Thoracic aorta (tissue), 2 donors: ENCODE results near the gene PLCB1. TPM values are rescaled to one million over a fixed set of nuclear protein-coding genes. Genes with fewer than 3 reads are reported as not detected.

Source experiments
- ATAC-seq: fragments of 150-250 bp; one replicate; pipeline ENCODE4 v1.8.0; 2017; ENCODE audit warnings: low read depth; ENCODE audit not compliant: insufficient number of reproducible peaks, low FRiP score
- DNase-seq: peaks from one replicate; pipeline ENCODE4 v3.0.0-alpha.2; 2020; ENCODE audit warnings: low spot score
- H3K27ac ChIP-seq, 2 donors: fragments of 200-600 bp; sonication (generic); 1 replicate in 1 of 2; 2 replicates in 1 of 2; pipeline ENCODE4 v1.5.1; 2016; ENCODE audit warnings: mild to moderate bottlenecking in 2 of 2, moderate library complexity in 2 of 2
- H3K27me3 ChIP-seq: fragments of 200-600 bp; sonication (generic); replicated peaks from 2 replicates; pipeline ENCODE4 v1.6.0; 2016; ENCODE audit warnings: mild to moderate bottlenecking; ENCODE audit not compliant: insufficient read depth
- H3K36me3 ChIP-seq: fragments of 200-600 bp; sonication (generic); one replicate; pipeline ENCODE4 v1.5.1; 2016
- H3K4me1 ChIP-seq, 2 donors: fragments of 200-600 bp; sonication (generic); 1 replicate in 1 of 2; 2 replicates in 1 of 2; pipeline versions ENCODE4 v1.5.1 to v1.6.0; 2016; ENCODE audit warnings: low read depth in 2 of 2, mild to moderate bottlenecking in 1 of 2; ENCODE audit not compliant: control insufficient read depth in 1 of 2
- H3K4me3 ChIP-seq: fragments of 200-600 bp; sonication (generic); 2 replicates; pipeline ENCODE4 v1.5.1; 2016; ENCODE audit warnings: mild to moderate bottlenecking
- H3K9me3 ChIP-seq: fragments of 200-600 bp; sonication (generic); 2 replicates; pipeline ENCODE4 v1.5.1; 2016
- CTCF ChIP-seq: fragments of 200-600 bp; sonication (generic); IDR thresholded peaks from one replicate; pipeline ENCODE4 v1.5.1; 2019; ENCODE audit warnings: antibody characterized with exemption
- total RNA-seq, 2 donors: library from RNA; depleted of rRNA; stranded (reverse); fragments of >200 nt; gene quantifications; one replicate each; pipeline versions ENCODE4 v1.1.0 to v1.2.3, GENCODE V29; 2016

Gene PLCB1
- total RNA-seq, 2 donors from 2014 or later, result 10.8 to 16.3 TPM

DNA sequence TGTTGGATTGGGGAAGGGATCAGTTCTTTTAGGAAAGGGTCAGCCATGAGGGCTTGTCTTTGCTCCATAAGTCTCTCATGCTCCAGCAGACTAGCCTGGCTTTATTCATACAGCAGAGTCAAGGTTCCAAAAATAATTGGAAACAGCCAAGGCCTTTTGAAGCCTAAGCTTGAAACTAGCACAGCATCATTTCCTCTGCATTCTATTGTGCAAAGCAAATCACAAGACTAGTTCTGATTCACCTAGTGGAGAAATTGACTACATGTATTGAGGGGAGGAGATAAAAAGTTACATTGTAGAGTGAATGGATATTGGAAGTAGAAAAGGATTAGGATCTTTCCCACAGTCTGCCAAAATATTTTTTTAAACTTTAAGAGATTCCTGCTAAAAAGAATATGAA lies 777.5 kb downstream of the PLCB1 start:
- Histone ChIP-seq H3K36me3 (no peaks in the 10 kb centered on the region), H3K27ac (no peak overlapping the region), H3K4me3 (no peak overlapping the region), H3K27me3 (no peaks in the 10 kb centered on the region), H3K9me3 (no peaks in the 10 kb centered on the region), H3K4me1 (no peaks in the 10 kb centered on the region)
- no peak for DNase-seq
- no peak for TF ChIP-seq CTCF
- no peak for ATAC-seq

DNA sequence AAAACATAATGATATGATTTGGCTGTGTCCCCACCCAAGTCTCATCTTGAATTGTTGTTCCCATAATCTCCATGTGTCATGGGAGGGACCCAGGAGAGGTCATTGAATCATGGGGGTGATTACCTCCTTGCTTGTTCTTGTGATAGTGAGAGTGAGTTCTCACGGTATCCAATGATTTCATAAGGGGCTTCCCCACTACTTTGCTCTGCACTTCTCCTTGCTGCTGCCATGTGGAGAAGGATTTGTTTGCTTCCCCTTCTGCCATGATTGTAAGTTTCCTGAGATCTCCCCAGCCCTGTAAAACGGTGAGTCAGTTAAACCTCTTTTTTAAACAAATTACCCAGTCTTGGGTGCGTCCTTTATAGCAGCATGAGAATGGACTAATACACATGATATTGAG lies 780.0 kb downstream of the PLCB1 start:
- no peak for TF ChIP-seq CTCF
- Histone ChIP-seq H3K9me3 (no peaks in the 10 kb centered on the region), H3K27me3 (no peaks in the 10 kb centered on the region), H3K27ac (no peak overlapping the region), H3K4me1 (no peaks in the 10 kb centered on the region), H3K4me3 (no peak overlapping the region), H3K36me3 (no peaks in the 10 kb centered on the region)
- ATAC-seq, result no peak
- DNase-seq, result no peak

- Histone ChIP-seq H3K27me3 (no peaks in the 10 kb centered on the region), H3K36me3 (no peaks in the 10 kb centered on the region), H3K4me3 (no peak overlapping the region), H3K9me3 (no peaks in the 10 kb centered on the region), H3K27ac (no peak overlapping the region), H3K4me1 (no peaks in the 10 kb centered on the region)
- DNase-seq (no peak), ATAC-seq (no peak)
- TF ChIP-seq CTCF, result no peak
Observed at GRCh38 chr20:8912731-8913130, 780.7 kb downstream of the PLCB1 start.

- H3K4me1 ChIP-seq, result no peaks in the 10 kb centered on the region
- ATAC-seq, result no peak
- H3K27me3 ChIP-seq, result no peaks in the 10 kb centered on the region
- no peak for DNase-seq
- H3K27ac ChIP-seq, result no peak overlapping the region
- no peak overlapping the region for H3K4me3 ChIP-seq
- H3K9me3 ChIP-seq, result no peaks in the 10 kb centered on the region
- TF ChIP-seq CTCF, result no peak
- no peaks in the 10 kb centered on the region for H3K36me3 ChIP-seq
Observed at GRCh38 chr20:8913456-8913855, 781.4 kb downstream of the PLCB1 start.

GRCh38 chr20:8914421-8914820 lies 782.4 kb downstream of the PLCB1 start:
- Histone ChIP-seq H3K4me3 (no peak overlapping the region), H3K9me3 (no peaks in the 10 kb centered on the region), H3K36me3 (no peaks in the 10 kb centered on the region), H3K27ac (no peak overlapping the region), H3K4me1 (no peaks in the 10 kb centered on the region), H3K27me3 (no peaks in the 10 kb centered on the region)
- TF ChIP-seq CTCF, result no peak
- DNase-seq (no peak), ATAC-seq (no peak)
